CD4-positive, alpha-beta T cell treated with Interleukin-6 for 4 hours (primary cell): ENCODE data around the gene LMX1A.

Source experiments
- DNase-seq: peaks from one replicate; pipeline ENCODE4 v3.0.0-alpha.2; 2020; ENCODE audit warnings: mixed read lengths

The LMX1A gene

GRCh38 chr1:165207853-165208515 lies 148.5 kb downstream of the LMX1A start:
- no peak for DNase-seq

GRCh38 chr1:165205145-165205544 lies 151.4 kb downstream of the LMX1A start:
- no peak for DNase-seq

GRCh38 chr1:165204548-165204947 lies 152.0 kb downstream of the LMX1A start:
- DNase-seq = no peak

- DNase-seq = no peak
These were observed 165.4 kb downstream of the LMX1A start for GRCh38 chr1:165191087-165191486.

GRCh38 chr1:165189913-165190312 lies 166.6 kb downstream of the LMX1A start:
- DNase-seq = no peak

GRCh38 chr1:165189011-165189410 lies 167.5 kb downstream of the LMX1A start:
- no peak for DNase-seq

- DNase-seq = no peak
These were observed 169.2 kb downstream of the LMX1A start for GRCh38 chr1:165187031-165188009.

- DNase-seq = no peak
These were observed 171.2 kb downstream of the LMX1A start for GRCh38 chr1:165185161-165185889.

- DNase-seq = no peak
These were observed 173.5 kb downstream of the LMX1A start for GRCh38 chr1:165182975-165183374.

- no peak for DNase-seq
These were observed 177.2 kb downstream of the LMX1A start for GRCh38 chr1:165179306-165179705.

- DNase-seq = no peak
These were observed 182.0 kb downstream of the LMX1A start for GRCh38 chr1:165174491-165174890.

- no peak for DNase-seq
These were observed 182.7 kb downstream of the LMX1A start for GRCh38 chr1:165173818-165174217.

GRCh38 chr1:165173409-165173808 lies 183.1 kb downstream of the LMX1A start:
- no peak for DNase-seq

- DNase-seq = no peak
These were observed 183.8 kb downstream of the LMX1A start for GRCh38 chr1:165172666-165173065.

GRCh38 chr1:165169729-165170128 lies 186.8 kb downstream of the LMX1A start:
- no peak for DNase-seq

GRCh38 chr1:165169028-165169427 lies 187.5 kb downstream of the LMX1A start:
- no peak for DNase-seq

- DNase-seq = no peak
These were observed 188.0 kb downstream of the LMX1A start for GRCh38 chr1:165168467-165168866.

- DNase-seq = no peak
These were observed 193.8 kb downstream of the LMX1A start for GRCh38 chr1:165162671-165163241.

- DNase-seq = no peak
These were observed 195.4 kb downstream of the LMX1A start for GRCh38 chr1:165161130-165161529.

GRCh38 chr1:165153182-165153581 lies 203.3 kb downstream of the LMX1A start:
- DNase-seq = no peak

GRCh38 chr1:165152727-165153126 lies 203.8 kb downstream of the LMX1A start:
- no peak for DNase-seq

GRCh38 chr1:165152109-165152508 lies 204.4 kb downstream of the LMX1A start:
- no peak for DNase-seq
